Measurements from ENCODE around the gene SRSF2. TPM values are rescaled to one million over a fixed set of nuclear protein-coding genes. Genes with fewer than 3 reads are reported as not detected.

SRSF2 gene
- total RNA-seq, 4 donors from 2014 or later: 127 to 753 (median 167) TPM

- Histone ChIP-seq H3K4me3 (peak overlapping the region in 1 of 2 donors; percentile 77), H3K4me1 (peaks cover 0 to 10% of the 10 kb centered on the region in 2 donors), H3K36me3 (no peaks in the 10 kb centered on the region), H3K27me3 (no peaks in the 10 kb centered on the region), H3K27ac (peak overlapping the region; percentile 85 to 96), H3K9me3 (no peaks in the 10 kb centered on the region)
- DNase-seq: no peak
- TF ChIP-seq CTCF (IDR thresholded peaks at IDR 0.05) (peak in 1 of 4 experiments; percentile 4), POLR2A (IDR thresholded peaks at IDR 0.05) (no peak)
- intact Hi-C loops (cut with DNase I; ENCODE audit: low total_unique reads): no loop called here
Observed at GRCh38 chr17:76707985-76708807, 28.9 kb downstream of the SRSF2 start.

GRCh38 chr17:76706817-76707216, 30.3 kb downstream of the SRSF2 start:
- H3K36me3 ChIP-seq: no peaks in the 10 kb centered on the region
- H3K4me1 ChIP-seq: peaks cover 0 to 10% of the 10 kb centered on the region in 2 donors
- no peaks in the 10 kb centered on the region for H3K9me3 ChIP-seq
- intact Hi-C loops (cut with DNase I; ENCODE audit: low total_unique reads): no loop called here
- H3K4me3 ChIP-seq: no peak overlapping the region
- H3K27me3 ChIP-seq: no peaks in the 10 kb centered on the region
- TF ChIP-seq POLR2A (IDR thresholded peaks at IDR 0.05) (no peak), CTCF (IDR thresholded peaks at IDR 0.05) (no peak)
- no peak for DNase-seq
- no peak overlapping the region for H3K27ac ChIP-seq

GRCh38 chr17:76704805-76705204, 32.3 kb downstream of the SRSF2 start:
- H3K27ac ChIP-seq: peak overlapping the region; percentile 41 to 50
- H3K9me3 ChIP-seq: no peaks in the 10 kb centered on the region
- no peak for DNase-seq
- TF ChIP-seq POLR2A (IDR thresholded peaks at IDR 0.05): no peak
- TF ChIP-seq CTCF (IDR thresholded peaks at IDR 0.05): no peak
- H3K27me3 ChIP-seq: no peaks in the 10 kb centered on the region
- intact Hi-C loops (cut with DNase I; ENCODE audit: low total_unique reads): no loop called here
- peaks cover 0 to 14% of the 10 kb centered on the region in 2 donors for H3K4me1 ChIP-seq
- no peak overlapping the region for H3K4me3 ChIP-seq
- no peaks in the 10 kb centered on the region for H3K36me3 ChIP-seq

GRCh38 chr17:76702941-76703637, 34.0 kb downstream of the SRSF2 start:
- Histone ChIP-seq H3K4me3 (no peak overlapping the region), H3K27ac (peak overlapping the region in 1 of 2 donors; percentile 90), H3K9me3 (no peaks in the 10 kb centered on the region), H3K36me3 (no peaks in the 10 kb centered on the region), H3K4me1 (peaks cover 0 to 15% of the 10 kb centered on the region in 2 donors), H3K27me3 (no peaks in the 10 kb centered on the region)
- no peak for DNase-seq
- intact Hi-C loops (cut with DNase I; ENCODE audit: low total_unique reads): no loop called here
- TF ChIP-seq CTCF (IDR thresholded peaks at IDR 0.05) (no peak), POLR2A (IDR thresholded peaks at IDR 0.05) (no peak)

- intact Hi-C loops (cut with DNase I; ENCODE audit: low total_unique reads): no loop called here
- no peak for DNase-seq
Observed at GRCh38 chr17:76702076-76702475, 35.1 kb downstream of the SRSF2 start.

More at GRCh38 chr17:76702076-76702475, 35.1 kb downstream of the SRSF2 start:
- TF ChIP-seq CTCF (IDR thresholded peaks at IDR 0.05): no peak
- no peak for TF ChIP-seq POLR2A (IDR thresholded peaks at IDR 0.05)
- no peaks in the 10 kb centered on the region for H3K27me3 ChIP-seq
- peak overlapping the region; percentile 90 to 96 for H3K27ac ChIP-seq
- no peak overlapping the region for H3K4me3 ChIP-seq
- H3K4me1 ChIP-seq: peaks cover 0 to 24% of the 10 kb centered on the region in 2 donors
- H3K9me3 ChIP-seq: no peaks in the 10 kb centered on the region
- H3K36me3 ChIP-seq: no peaks in the 10 kb centered on the region

Data from uterus (tissue), 4 donors.